ENCODE results near the gene OR2T1.
"Not testable (repeated sequence)": the region's sequence is repeated elsewhere in the genome, so short reads cannot be mapped to it uniquely, and the experiment has no call there.

The OR2T1 gene

DNA sequence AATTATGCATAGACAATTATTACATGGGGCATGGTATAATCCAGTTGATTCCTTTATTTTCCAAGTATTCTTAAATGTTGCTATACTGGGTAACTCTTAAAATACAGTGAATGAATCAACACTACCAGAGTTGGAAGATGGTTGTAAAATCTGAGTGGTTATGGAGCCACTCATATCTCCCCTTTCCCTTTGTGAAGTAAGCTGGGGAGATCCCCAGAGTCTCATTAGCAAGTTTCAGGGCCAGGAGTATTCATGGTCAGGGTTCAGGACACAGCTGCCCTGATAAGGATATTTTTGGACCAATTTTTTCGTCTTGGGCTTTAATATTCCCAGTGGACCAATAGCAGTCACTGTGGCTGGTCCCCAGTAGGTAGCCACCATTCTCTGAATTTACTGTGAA lies 35.8 kb downstream of the OR2T1 start:
- not testable (repeated sequence) for DNase-seq

DNA sequence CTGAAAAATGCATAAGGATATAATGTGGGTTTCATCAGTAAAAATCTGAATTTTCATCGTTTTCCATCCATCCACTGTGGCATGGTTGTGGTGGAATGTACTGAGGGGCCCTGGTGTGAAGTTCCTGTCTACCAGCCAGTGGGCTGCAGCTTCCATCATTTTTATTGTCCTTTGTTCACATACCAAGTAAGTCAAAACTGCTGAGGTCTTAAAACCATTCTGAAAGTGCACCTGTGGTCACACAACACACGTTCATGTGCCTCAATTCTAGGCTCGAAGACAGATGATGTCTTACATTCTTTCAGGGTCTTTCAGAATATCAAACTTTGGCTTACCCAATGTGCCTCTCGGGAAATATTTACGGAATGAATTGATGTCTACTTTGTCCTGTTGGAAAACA lies 36.4 kb downstream of the OR2T1 start:
- not testable (repeated sequence) for DNase-seq

GRCh38 chr1:248442500-248443277 lies 39.8 kb downstream of the OR2T1 start:
- DNase-seq, result not testable (repeated sequence)

DNA sequence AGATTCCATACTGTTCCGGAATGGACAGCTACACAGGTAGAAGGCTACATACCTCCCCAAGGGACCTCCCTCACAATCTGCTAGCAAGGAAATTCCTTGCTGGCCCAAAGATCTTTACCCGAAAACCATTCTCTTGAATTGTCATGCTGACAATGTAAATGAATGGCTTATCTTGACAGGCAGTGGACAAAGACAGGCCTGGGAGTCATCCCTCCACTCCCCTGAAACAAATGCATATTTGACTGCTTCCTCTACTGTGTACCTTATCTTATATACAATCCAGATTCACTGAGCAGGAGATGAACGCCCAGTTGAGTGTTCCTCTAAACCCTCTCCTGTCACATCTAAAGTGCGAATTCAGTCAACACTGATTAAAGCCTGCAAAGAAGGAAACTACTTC lies 41.8 kb downstream of the OR2T1 start:
- DNase-seq, result not testable (repeated sequence)

- not testable (repeated sequence) for DNase-seq
Observed at GRCh38 chr1:248445399-248445798, 42.6 kb downstream of the OR2T1 start, which contains the start of gene OR2T2. Gene OR2T2 (plus strand): TSS chr1:248445637. CDS start chr1:248452798, 7,161 bp downstream.

DNA sequence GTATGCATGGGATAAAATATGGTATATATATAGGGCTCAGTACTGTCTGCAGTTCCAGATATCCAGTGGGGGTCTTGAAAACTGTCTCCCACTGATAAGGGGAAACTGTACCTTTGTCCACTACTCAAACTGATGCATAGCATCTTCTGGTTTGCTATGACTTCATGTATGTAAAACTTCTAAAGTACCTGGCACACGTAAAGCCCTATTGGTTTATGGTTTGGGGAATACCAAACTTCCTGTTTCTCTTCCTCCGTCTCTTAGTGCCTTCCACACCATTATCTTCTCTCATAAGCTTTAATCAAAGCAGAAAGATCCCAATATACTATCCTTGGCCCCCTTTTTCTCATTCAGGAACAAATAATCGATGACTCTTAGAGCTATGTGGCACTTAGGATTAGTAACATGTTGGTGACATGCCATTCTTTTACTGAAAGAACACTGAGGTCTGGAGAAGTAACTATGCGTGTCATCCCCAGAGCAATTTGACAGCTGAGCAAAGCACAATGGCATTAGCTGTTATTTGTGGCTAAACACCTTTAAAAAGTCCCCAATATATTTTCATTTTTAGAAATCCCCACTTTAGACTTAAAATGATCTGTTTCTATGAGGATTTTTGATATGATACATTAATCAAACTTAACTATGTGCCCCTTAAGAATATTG lies 45.7 kb downstream of the OR2T1 start:
- not testable (repeated sequence) for DNase-seq

DNA sequence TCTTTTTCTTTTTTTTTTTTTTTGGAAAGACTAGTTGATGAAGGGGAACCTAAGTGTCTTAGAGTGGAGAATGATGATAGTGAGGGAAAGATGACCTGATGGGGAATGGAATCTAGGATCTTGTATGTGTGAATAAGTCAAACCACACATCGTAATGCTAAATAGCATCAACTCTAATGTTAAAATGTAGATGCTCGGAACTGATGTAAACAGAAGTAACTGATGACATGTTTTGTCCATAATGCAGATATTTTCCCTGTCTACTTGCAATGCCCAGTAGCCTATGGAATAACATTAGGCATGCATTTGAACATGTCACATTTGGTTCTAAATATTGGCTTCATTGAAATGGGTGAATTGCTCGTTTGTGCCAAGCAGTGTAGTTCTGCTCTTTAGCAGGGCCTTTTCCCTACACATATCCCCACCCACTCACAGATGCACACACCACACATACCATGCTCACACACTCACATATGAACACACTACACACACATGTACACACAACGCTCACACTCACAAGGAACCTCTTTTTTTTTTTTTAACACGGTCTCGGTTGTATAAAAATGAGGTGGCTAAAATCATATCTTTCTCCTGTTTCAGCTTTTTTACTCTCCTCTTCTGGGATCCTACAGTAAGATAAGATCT lies 47.1 kb downstream of the OR2T1 start:
- DNase-seq, result not testable (repeated sequence)

GRCh38 chr1:248450466-248451145 lies 47.8 kb downstream of the OR2T1 start:
- DNase-seq, result not testable (repeated sequence)

GRCh38 chr1:248453619-248454018 lies 50.8 kb downstream of the OR2T1 start:
- not testable (repeated sequence) for DNase-seq

GRCh38 chr1:248455045-248455444 lies 52.2 kb downstream of the OR2T1 start:
- DNase-seq, result not testable (repeated sequence)

DNA sequence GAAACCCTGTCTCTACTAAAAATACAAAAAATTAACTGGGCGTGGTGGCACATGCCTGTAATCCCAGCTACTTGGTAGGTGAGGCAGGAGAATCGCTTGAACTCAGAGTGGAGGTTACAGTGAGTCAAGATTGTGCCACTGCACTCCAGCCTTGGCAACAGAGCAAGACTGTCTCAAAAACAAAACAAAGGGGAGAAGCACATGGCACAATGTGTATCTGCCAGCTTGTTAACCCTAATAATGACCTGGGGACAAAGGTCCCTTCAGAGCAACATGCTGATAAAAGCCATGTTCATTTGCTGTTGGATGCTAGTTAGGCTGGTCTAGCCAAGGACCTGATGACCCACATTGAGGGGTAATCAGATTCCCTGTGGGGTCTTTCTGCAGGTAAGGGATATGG lies 53.8 kb downstream of the OR2T1 start:
- not testable (repeated sequence) for DNase-seq

All from CD4-positive, alpha-beta T cell treated with Interleukin-17A for 1 hour (primary cell).